Left lobe of liver (tissue), 2 donors: ENCODE measurements around the gene DYNC2H1. TPM values are rescaled to one million over a fixed set of nuclear protein-coding genes. Genes with fewer than 3 reads are reported as not detected.

ENCODE experiments used
- ATAC-seq: fragments of 200-7000 bp; cut with Tn5 transposase; one replicate; pipeline ENCODE4 v1.9.1; 2020; ENCODE audit warnings: mild to moderate bottlenecking, moderate library complexity
- DNase-seq: peaks from one replicate; pipeline ENCODE4 v3.0.0-alpha.2; 2020; ENCODE audit warnings: low spot score
- total RNA-seq: library from RNA; stranded (reverse); gene quantifications from one replicate; pipeline ENCODE4 v1.2.1, GENCODE V29; 2021
- donor health status: DM: no; HTN: no; CAD: no; lungs with moderate emphysema.
- donor health status: DM: no; HTN: yes; CAD: no.

The DYNC2H1 gene
- total RNA-seq, 1 donor from 2014 or later = 1.6 TPM

GRCh38 chr11:103274025-103274424, 164.8 kb downstream of the DYNC2H1 start:
- DNase-seq = no peak
- no peak for ATAC-seq

GRCh38 chr11:103279821-103280220, 170.6 kb downstream of the DYNC2H1 start:
- DNase-seq = no peak
- ATAC-seq = no peak

GRCh38 chr11:103281301-103281700, 172.1 kb downstream of the DYNC2H1 start:
- DNase-seq = no peak
- ATAC-seq = no peak

GRCh38 chr11:103284260-103284659, 175.0 kb downstream of the DYNC2H1 start:
- no peak for ATAC-seq
- no peak for DNase-seq

GRCh38 chr11:103294516-103294915, 185.3 kb downstream of the DYNC2H1 start:
- no peak for DNase-seq
- ATAC-seq = no peak

- no peak for ATAC-seq
Measured at GRCh38 chr11:103295704-103296103, 186.5 kb downstream of the DYNC2H1 start.

GRCh38 chr11:103297900-103298299, 188.7 kb downstream of the DYNC2H1 start:
- DNase-seq = no peak

More at GRCh38 chr11:103295704-103296103, 186.5 kb downstream of the DYNC2H1 start:
- no peak for DNase-seq

GRCh38 chr11:103315248-103315647, 206.0 kb downstream of the DYNC2H1 start:
- no peak for DNase-seq
- ATAC-seq = no peak

More at GRCh38 chr11:103297900-103298299, 188.7 kb downstream of the DYNC2H1 start:
- ATAC-seq = no peak

- DNase-seq = no peak
- ATAC-seq = no peak
Measured at GRCh38 chr11:103317118-103317517, 207.9 kb downstream of the DYNC2H1 start.

- peak; percentile 52 for ATAC-seq
Measured at GRCh38 chr11:103322821-103323220, 213.6 kb downstream of the DYNC2H1 start.

GRCh38 chr11:103325686-103326069, 216.5 kb downstream of the DYNC2H1 start:
- DNase-seq = no peak
- no peak for ATAC-seq

More at GRCh38 chr11:103322821-103323220, 213.6 kb downstream of the DYNC2H1 start:
- DNase-seq = no peak

- DNase-seq = peak; percentile 42
- peak; percentile 87 for ATAC-seq
Measured at GRCh38 chr11:103326070-103326794, 217.0 kb downstream of the DYNC2H1 start.

GRCh38 chr11:103327721-103328120, 218.5 kb downstream of the DYNC2H1 start:
- ATAC-seq (no peak), DNase-seq (no peak)

GRCh38 chr11:103332409-103332808, 223.2 kb downstream of the DYNC2H1 start:
- no peak for ATAC-seq
- DNase-seq = no peak

GRCh38 chr11:103338621-103339484, 229.6 kb downstream of the DYNC2H1 start:
- no peak for ATAC-seq
- DNase-seq = no peak

GRCh38 chr11:103339485-103339857, 230.2 kb downstream of the DYNC2H1 start:
- DNase-seq = no peak
- no peak for ATAC-seq

- DNase-seq (no peak), ATAC-seq (no peak)
Measured at GRCh38 chr11:103340956-103341355, 231.7 kb downstream of the DYNC2H1 start.

GRCh38 chr11:103344886-103345285, 235.7 kb downstream of the DYNC2H1 start:
- ATAC-seq (no peak), DNase-seq (no peak)

GRCh38 chr11:103349595-103349994, 240.4 kb downstream of the DYNC2H1 start:
- DNase-seq (no peak), ATAC-seq (no peak)

- ATAC-seq = no peak
- no peak for DNase-seq
Measured at GRCh38 chr11:103354656-103355055, 245.4 kb downstream of the DYNC2H1 start.

GRCh38 chr11:103358251-103358650, 249.0 kb downstream of the DYNC2H1 start:
- no peak for ATAC-seq
- no peak for DNase-seq

GRCh38 chr11:103359216-103359615, 250.0 kb downstream of the DYNC2H1 start:
- DNase-seq (no peak), ATAC-seq (no peak)
